Osteocyte (in vitro differentiated cells): Measurements from ENCODE around the gene CHD6. TPM values are rescaled to one million over a fixed set of nuclear protein-coding genes. Genes with fewer than 3 reads are reported as not detected.
A peak's percentile ranks its signal among the peaks of the same experiment; 100 is the strongest.

Experiments used
- DNase-seq: peaks from one replicate; pipeline ENCODE4 v3.0.0; 2021; ENCODE audit warnings: mixed read lengths; ENCODE audit not compliant: unreplicated experiment; ENCODE audit errors: extremely low spot score
- H3K27ac Mint-ChIP-seq: one replicate; pipeline ENCODE4 v1.8.0; 2021; ENCODE audit warnings: mild to moderate bottlenecking, mixed read lengths; ENCODE audit not compliant: unreplicated experiment
- H3K27me3 Mint-ChIP-seq: one replicate; pipeline ENCODE4 v1.8.0; 2021; ENCODE audit warnings: mixed read lengths; ENCODE audit not compliant: unreplicated experiment
- H3K36me3 Mint-ChIP-seq: one replicate; pipeline ENCODE4 v1.8.0; 2021; ENCODE audit warnings: mixed read lengths; ENCODE audit not compliant: unreplicated experiment
- H3K4me1 Mint-ChIP-seq: one replicate; pipeline ENCODE4 v1.8.0; 2021; ENCODE audit warnings: mixed read lengths; ENCODE audit not compliant: unreplicated experiment
- H3K4me3 Mint-ChIP-seq: one replicate; pipeline ENCODE4 v1.8.0; 2021; ENCODE audit warnings: mild to moderate bottlenecking, moderate library complexity, mixed read lengths; ENCODE audit not compliant: unreplicated experiment
- H3K9me3 Mint-ChIP-seq: one replicate; pipeline ENCODE4 v1.8.0; 2021; ENCODE audit warnings: mixed read lengths; ENCODE audit not compliant: unreplicated experiment
- CTCF ChIP-seq: fragments of 200-600 bp; sonication (generic); IDR thresholded peaks from 2 replicates; pipeline ENCODE4 v1.5.0; 2021; ENCODE audit warnings: antibody characterized with exemption, mild to moderate bottlenecking, moderate library complexity
- total RNA-seq: library from RNA; stranded (reverse); gene quantifications from 2 replicates; pipeline ENCODE4 v1.2.1, GENCODE V29; 2021

CHD6 gene
- total RNA-seq, 1 donor from 2014 or later = 51.4 TPM

- Mint-ChIP-seq H3K36me3 (peaks cover 22% of the 10 kb centered on the region), H3K27me3 (no peaks in the 10 kb centered on the region), H3K4me1 (peaks cover 2% of the 10 kb centered on the region), H3K27ac (no peak overlapping the region), H3K4me3 (no peak overlapping the region), H3K9me3 (peaks cover 44% of the 10 kb centered on the region)
- DNase-seq = no peak
- no peak for TF ChIP-seq CTCF
These were observed 18.5 kb downstream of the CHD6 start for GRCh38 chr20:41599699-41600104.

GRCh38 chr20:41598719-41599118 lies 19.5 kb downstream of the CHD6 start:
- peaks cover 49% of the 10 kb centered on the region for H3K9me3 Mint-ChIP-seq
- DNase-seq = no peak
- H3K36me3 Mint-ChIP-seq = peaks cover 25% of the 10 kb centered on the region

GRCh38 chr20:41594514-41595322 lies 23.5 kb downstream of the CHD6 start:
- no peaks in the 10 kb centered on the region for H3K27me3 Mint-ChIP-seq
- H3K4me1 Mint-ChIP-seq = peaks cover 21% of the 10 kb centered on the region
- H3K27ac Mint-ChIP-seq = no peak overlapping the region
- no peak for TF ChIP-seq CTCF
- H3K36me3 Mint-ChIP-seq = peaks cover 13% of the 10 kb centered on the region
- DNase-seq = no peak
- H3K4me3 Mint-ChIP-seq = no peak overlapping the region
- H3K9me3 Mint-ChIP-seq = peaks cover 30% of the 10 kb centered on the region

More at GRCh38 chr20:41598719-41599118, 19.5 kb downstream of the CHD6 start:
- H3K27me3 Mint-ChIP-seq = no peaks in the 10 kb centered on the region
- H3K27ac Mint-ChIP-seq = no peak overlapping the region
- no peak for TF ChIP-seq CTCF
- H3K4me3 Mint-ChIP-seq = no peak overlapping the region
- H3K4me1 Mint-ChIP-seq = peaks cover 6% of the 10 kb centered on the region

- Mint-ChIP-seq H3K9me3 (peaks cover 22% of the 10 kb centered on the region), H3K27ac (peak overlapping the region; percentile 60), H3K4me3 (no peak overlapping the region), H3K4me1 (peaks cover 23% of the 10 kb centered on the region), H3K36me3 (peaks cover 12% of the 10 kb centered on the region), H3K27me3 (no peaks in the 10 kb centered on the region)
- TF ChIP-seq CTCF = no peak
- DNase-seq = no peak
These were observed 25.5 kb downstream of the CHD6 start for GRCh38 chr20:41592516-41593216.

GRCh38 chr20:41587956-41588355 lies 30.2 kb downstream of the CHD6 start:
- no peak overlapping the region for H3K27ac Mint-ChIP-seq
- no peak overlapping the region for H3K4me3 Mint-ChIP-seq
- H3K9me3 Mint-ChIP-seq = peaks cover 29% of the 10 kb centered on the region
- peaks cover 29% of the 10 kb centered on the region for H3K36me3 Mint-ChIP-seq
- TF ChIP-seq CTCF = no peak
- DNase-seq = no peak
- no peaks in the 10 kb centered on the region for H3K27me3 Mint-ChIP-seq
- H3K4me1 Mint-ChIP-seq = peaks cover 10% of the 10 kb centered on the region
